K562 (cell line): ENCODE data around the gene SH3RF1. TPM values are rescaled to one million over a fixed set of nuclear protein-coding genes. Genes with fewer than 3 reads are reported as not detected.

Experiments
- ATAC-seq: fragments of 200-7000 bp; cut with Tn5 transposase; 3 replicates; pipeline ENCODE4 v1.9.1; 2020; ENCODE audit warnings: moderate library complexity
- BruUV-seq: library from RNA; stranded (reverse); fragments of 400-500 nt; replicated peaks from 2 replicates; lab custom pipeline; 2021; lab: Mats Ljungman, UMichigan
- CTCF ChIA-PET: fragments of 300-600 bp; formaldehyde crosslinking; extraction: SDS; loops from one replicate; lab custom pipeline; 2021; ENCODE audit warnings: low intra/inter-chr PET ratio; lab: Yijun Ruan, JAX
- POLR2A ChIA-PET: fragments of 300-600, 350-650 bp; sonication (Branson Sonifier 250); formaldehyde crosslinking; extraction: SDS; loops from one replicate; lab custom pipeline; 2021; ENCODE audit warnings: antibody characterized with exemption, inconsistent platforms; lab: Yijun Ruan, JAX
- DNase-seq, 4 experiments: peaks; one replicate each; pipeline versions ENCODE4 v3.0.0 to v3.0.0-alpha.2; 2011 to 2018; ENCODE audit warnings: low spot score in 3 of 4, mixed read lengths in 3 of 4; ENCODE audit errors: extremely low read depth in 1 of 4
- FAIRE-seq: peaks from 2 replicates; lab custom pipeline; 2011; peaks lifted over from hg19 to GRCh38; lab: Jason Lieb, UNC
- H2AFZ ChIP-seq: 2 replicates; pipeline ENCODE4 v1.6.0; 2011; ENCODE audit warnings: low read depth, low read length, control low read depth, inconsistent platforms
- H3K27ac ChIP-seq: fragments of 200-600 bp; 3 replicates; pipeline ENCODE4 v1.8.0; 2011; ENCODE audit warnings: low read depth, mild to moderate bottlenecking, control low read depth, inconsistent platforms, low read length, moderate library complexity, mixed read lengths; ENCODE audit errors: extremely low read depth
- H3K27me3 ChIP-seq, 2 experiments: fragments of 300-600 bp in 1 of 2; 2 replicates in 1 of 2; 3 replicates in 1 of 2; pipeline versions ENCODE4 v1.6.0 to v1.8.0; 2011; ENCODE audit warnings: inconsistent platforms in 2 of 2, low read length in 2 of 2, mild to moderate bottlenecking in 1 of 2, mixed read lengths in 1 of 2, moderate library complexity in 1 of 2; ENCODE audit not compliant: control insufficient read depth in 2 of 2, insufficient read depth in 2 of 2
- H3K36me3 ChIP-seq: fragments of 300-600 bp; 3 replicates; pipeline ENCODE4 v1.8.0; 2011; ENCODE audit warnings: mild to moderate bottlenecking, low read length, inconsistent platforms; ENCODE audit not compliant: control insufficient read depth, insufficient read depth
- H3K4me1 ChIP-seq, 2 experiments: fragments of 200-600 bp in 1 of 2; replicated peaks in 1 of 2; 2 replicates in 1 of 2; 3 replicates in 1 of 2; pipeline versions ENCODE4 v1.5.1 to v1.8.0; 2011; ENCODE audit warnings: inconsistent platforms in 2 of 2, low read length in 2 of 2, mild to moderate bottlenecking in 1 of 2, mixed read lengths in 1 of 2, moderate library complexity in 1 of 2; ENCODE audit not compliant: control insufficient read depth in 2 of 2, insufficient read depth in 2 of 2
- H3K4me2 ChIP-seq: 2 replicates; pipeline ENCODE4 v1.6.1; 2011; ENCODE audit warnings: low read length, control low read depth, inconsistent platforms, mixed read lengths; ENCODE audit not compliant: insufficient read depth
- H3K4me3 ChIP-seq: fragments of 200-600 bp; sonication (generic), shearing (Covaris generic); 2 replicates; pipeline ENCODE4 v1.5.1; 2016; ENCODE audit warnings: control low read depth, inconsistent platforms
- H3K79me2 ChIP-seq: fragments of 200-600 bp; 3 replicates; pipeline ENCODE4 v1.8.0; 2011; ENCODE audit warnings: low read length, inconsistent platforms; ENCODE audit not compliant: control insufficient read depth, insufficient read depth
- H3K9ac ChIP-seq, 2 experiments: 2 replicates each; pipeline versions ENCODE4 v1.6.0 to v1.6.1; 2011; ENCODE audit warnings: low read depth in 2 of 2, low read length in 2 of 2, control low read depth in 1 of 2, inconsistent platforms in 1 of 2, mild to moderate bottlenecking in 1 of 2, mixed read lengths in 1 of 2; ENCODE audit not compliant: insufficient read depth in 1 of 2
- H3K9me1 ChIP-seq: one replicate; pipeline ENCODE4 v1.6.0; 2011; ENCODE audit warnings: inconsistent platforms, mild to moderate bottlenecking, low read length, moderate library complexity; ENCODE audit not compliant: control insufficient read depth, insufficient read depth
- H3K9me3 ChIP-seq: replicated peaks from 2 replicates; pipeline ENCODE4 v1.5.1; 2011; ENCODE audit warnings: low read depth, low read length, inconsistent platforms; ENCODE audit not compliant: control insufficient read depth, insufficient read depth
- H4K20me1 ChIP-seq: replicated peaks from 2 replicates; pipeline ENCODE4 v1.6.1; 2011; ENCODE audit warnings: low read length, inconsistent platforms, mixed read lengths; ENCODE audit not compliant: control insufficient read depth, insufficient read depth
- CREM ChIP-seq: IDR thresholded peaks from 2 replicates; pipeline ENCODE4 v1.6.1; 2014; ENCODE audit warnings: antibody characterized with exemption, low read depth
- DDX20 ChIP-seq: fragments of 450-650 bp; IDR thresholded peaks from 2 replicates; pipeline ENCODE4 v1.6.1; 2016; ENCODE audit warnings: missing genetic modification characterization, low read depth, mild to moderate bottlenecking, missing compliant biosample characterization, moderate library complexity
- MTF1 ChIP-seq: fragments of 250-450 bp; sonication (Bioruptor Pico); IDR thresholded peaks from 2 replicates; pipeline ENCODE4 v1.9.0; 2021; ENCODE audit warnings: moderate library complexity, mild to moderate bottlenecking, inconsistent platforms, borderline replicate concordance
- NEUROD1 ChIP-seq: fragments of 150-350 bp; IDR thresholded peaks from 2 replicates; pipeline ENCODE4 v1.6.1; 2014; ENCODE audit warnings: borderline replicate concordance, low read length, low read depth; ENCODE audit not compliant: partially characterized antibody
- NFE2 ChIP-seq: IDR thresholded peaks from 2 replicates; pipeline ENCODE4 v1.6.1; 2014; ENCODE audit warnings: antibody characterized with exemption, low read depth
- RAD51 ChIP-seq: fragments of 450-650 bp; IDR thresholded peaks from 2 replicates; pipeline ENCODE4 v1.7.1; 2016; ENCODE audit warnings: low read depth, mild to moderate bottlenecking, borderline replicate concordance
- RBM14 ChIP-seq: fragments of 200-400 bp; formaldehyde crosslinking; IDR thresholded peaks from 2 replicates; pipeline ENCODE4 v1.6.1; 2018; ENCODE audit warnings: low read depth, mild to moderate bottlenecking, low read length, moderate library complexity, borderline replicate concordance; ENCODE audit not compliant: insufficient read depth
- SNAPC5 ChIP-seq: fragments of 250-450 bp; sonication (Bioruptor Pico); IDR thresholded peaks from 2 replicates; pipeline ENCODE4 v1.8.0; 2021; ENCODE audit warnings: moderate library complexity, mild to moderate bottlenecking, inconsistent platforms
- YBX1 ChIP-seq: fragments of 450-650 bp; IDR thresholded peaks from 2 replicates; pipeline ENCODE4 v1.7.1; 2016; ENCODE audit warnings: mild to moderate bottlenecking
- ZBTB34 ChIP-seq: fragments of 250-450 bp; sonication (Bioruptor Pico); IDR thresholded peaks from 2 replicates; pipeline ENCODE4 v1.8.0; 2021; ENCODE audit warnings: mild to moderate bottlenecking, moderate library complexity
- ZBTB8A ChIP-seq: fragments of 450-650 bp; IDR thresholded peaks from 2 replicates; pipeline ENCODE4 v1.6.1; 2018; ENCODE audit warnings: mild to moderate bottlenecking, moderate library complexity; ENCODE audit not compliant: partially characterized antibody
- ZFPM2 ChIP-seq: fragments of 250-450 bp; sonication (Bioruptor Pico); IDR thresholded peaks from 2 replicates; pipeline ENCODE4 v1.5.1; 2022; ENCODE audit warnings: mild to moderate bottlenecking
- ZNF707 ChIP-seq: fragments of 250-450 bp; sonication (Bioruptor Pico); conservative IDR thresholded peaks from 2 replicates; pipeline ENCODE4 v1.8.0; 2022; ENCODE audit warnings: inconsistent platforms, mild to moderate bottlenecking, moderate library complexity
- WGBS: fragments of 100-300 bp; shearing (Covaris generic); methylation state at CpG from one replicate; pipeline ENCODE4 v1.1.6; 2016; ENCODE audit warnings: low coverage, mixed read lengths; ENCODE audit not compliant: insufficient coverage; ENCODE audit errors: missing lambda C conversion rate; 5-methylcytosine and 5-hydroxymethylcytosine counted together
- in situ Hi-C: fragments of 300-500 bp; cut with MboI; formaldehyde crosslinking; loops from 4 replicates; pipeline ENCODE4 v1.15.0; 2018; ENCODE audit warnings: inconsistent platforms, mixed read lengths
- intact Hi-C: fragments of 100-400 bp; cut with micrococcal nuclease; formaldehyde crosslinking; loops from 2 replicates; pipeline ENCODE4 v1.14.2; 2022
- polyA plus RNA-seq, 8 experiments: library from polyadenylated mRNA; depleted of rRNA in 4 of 8; stranded (reverse) in 5 of 8; unstranded in 3 of 8; fragments of >200 nt; fragmentation: Nextera tagmentation in 2 of 8; fragmentation: Illumina TruSeq in 1 of 8; extraction: Ambion mirVana in 2 of 8; extraction: Trizol in 1 of 8; gene quantifications; 2 replicates each; pipeline versions ENCODE4 v1.2.1 to v1.2.3, GENCODE V29; 2011 to 2014; ENCODE audit warnings: inconsistent platforms in 1 of 8, missing spikeins in 1 of 8
- total RNA-seq, 7 experiments: library from RNA; depleted of rRNA in 6 of 7; stranded (reverse); fragments of >200 nt in 6 of 7; fragmentation: Illumina TruSeq in 2 of 7; extraction: Trizol in 2 of 7; gene quantifications; 2 replicates each; pipeline versions ENCODE4 v1.2.1 to v1.2.3, GENCODE V29; 2011 to 2021; ENCODE audit warnings: low replicate concordance in 1 of 7

The SH3RF1 gene
- total and polyA plus RNA-seq, 9 of the 15 experiments (the other 6 are each of a cell fraction or from before 2014, with no cell fraction given), result 0.04 to 0.16 (median 0.11) TPM; not detected in 6

- POLR2A ChIA-PET, result no interaction called here
Observed at GRCh38 chr4:169251291-169252235, 19.2 kb downstream of the SH3RF1 start.

More at GRCh38 chr4:169251291-169252235, 19.2 kb downstream of the SH3RF1 start:
- FAIRE-seq (peak; percentile 23), DNase-seq (no peak), ATAC-seq (no peak)
- in situ Hi-C loops, result no loop called here
- H3K79me2 ChIP-seq, result no peaks in the 10 kb centered on the region
- H3K9me3 ChIP-seq, result no peaks in the 10 kb centered on the region
- no peaks in the 10 kb centered on the region for H4K20me1 ChIP-seq
- intact Hi-C loops, result no loop called here
- WGBS, result 1% methylated on average over 13 of the region's 13 CpGs
- H2AFZ ChIP-seq, result no peak overlapping the region
- H3K36me3 ChIP-seq, result no peaks in the 10 kb centered on the region
- no TSS peak for BruUV-seq
- H3K27ac ChIP-seq, result no peak overlapping the region
- no peak overlapping the region for H3K4me2 ChIP-seq
- H3K27me3 ChIP-seq, result no peaks in the 10 kb centered on the region
- H3K9ac ChIP-seq, result no peak overlapping the region
- TF ChIP-seq RBM14 (no peak), SNAPC5 (CRISPR knock-in tag) (no peak), MTF1 (CRISPR knock-in tag) (no peak), NFE2 (no peak), NEUROD1 (no peak), ZBTB34 (CRISPR knock-in tag) (no peak), RAD51 (no peak), ZFPM2 (CRISPR knock-in tag) (no peak), DDX20 (tag) (no peak), ZNF707 (CRISPR knock-in tag) (no peak), CREM (no peak), YBX1 (no peak), ZBTB8A (no peak)
- TF ChIP-seq, all 486 proteins: peak for 0
- CTCF ChIA-PET, result no interaction called here
- Histone ChIP-seq H3K4me1 (no peaks in the 10 kb centered on the region), H3K4me3 (no peak overlapping the region), H3K9me1 (no peaks in the 10 kb centered on the region)
